OCI-LY3 (cell line): ENCODE data around the gene LAMB3.
A peak's percentile ranks its signal among the peaks of the same experiment; 100 is the strongest.

Source experiments
- H2AFZ ChIP-seq: fragments of 200-600, 300-600 bp; shearing (Covaris generic); 2 replicates; pipeline ENCODE4 v1.6.0; 2014; ENCODE audit warnings: antibody characterized with exemption, low read depth, low read length
- H3K27ac ChIP-seq: fragments of 200-600, 300-600 bp; sonication (generic); 2 replicates; pipeline ENCODE4 v1.5.1; 2014; ENCODE audit warnings: mild to moderate bottlenecking, low read length, moderate library complexity, mixed read lengths
- H3K27me3 ChIP-seq: fragments of 200-600, 300-600 bp; sonication (generic); 2 replicates; pipeline ENCODE4 v1.6.1; 2014; ENCODE audit warnings: low read depth, low read length, mixed read lengths
- H3K36me3 ChIP-seq: fragments of 200-600, 300-600 bp; sonication (generic); replicated peaks from 2 replicates; pipeline ENCODE3; 2014; ENCODE audit warnings: low read depth, low read length, mixed read lengths
- H3K4me1 ChIP-seq: fragments of 300-600, 200-600 bp; sonication (generic); 2 replicates; pipeline ENCODE4 v1.6.1; 2014; ENCODE audit warnings: low read length, mixed read lengths
- H3K4me2 ChIP-seq: fragments of 200-600, 300-600 bp; sonication (generic); 2 replicates; pipeline ENCODE4 v1.6.1; 2014; ENCODE audit warnings: low read length, mixed read lengths
- H3K4me3 ChIP-seq: fragments of 300-600, 200-600 bp; sonication (generic); 2 replicates; pipeline ENCODE4 v1.5.1; 2014; ENCODE audit warnings: antibody characterized with exemption, mild to moderate bottlenecking, low read length, moderate library complexity
- H3K79me2 ChIP-seq: fragments of 300-600, 200-600 bp; shearing (Covaris generic); 2 replicates; pipeline ENCODE4 v1.6.1; 2014; ENCODE audit warnings: mild to moderate bottlenecking, low read length, mixed read lengths
- H3K9ac ChIP-seq: fragments of 300-600, 200-600 bp; shearing (Covaris generic); 2 replicates; pipeline ENCODE4 v1.6.0; 2014; ENCODE audit warnings: mild to moderate bottlenecking, low read length, moderate library complexity
- H3K9me3 ChIP-seq: fragments of 200-600, 300-600 bp; shearing (Covaris generic); 2 replicates; pipeline ENCODE4 v1.6.1; 2014; ENCODE audit warnings: low read length, mixed read lengths; ENCODE audit not compliant: insufficient read depth
- H4K20me1 ChIP-seq: fragments of 200-600, 300-600 bp; sonication (generic); 2 replicates; pipeline ENCODE4 v1.6.1; 2016; ENCODE audit warnings: low read length, mixed read lengths; ENCODE audit not compliant: insufficient read depth
- EZH2phosphoT487 ChIP-seq: fragments of 200-600 bp; shearing (Covaris generic); IDR thresholded peaks from 2 replicates; pipeline ENCODE4 v1.6.1; 2018; ENCODE audit warnings: antibody characterized with exemption, mixed run types, low read depth
- TF ChIP-seq, protein P1 (sequence below): fragments of 200-600, 300-600 bp; sonication (generic); IDR thresholded peaks from 2 replicates; pipeline ENCODE4 v1.5.1; 2014; ENCODE audit warnings: antibody characterized with exemption, low read length, low read depth

Gene LAMB3

DNA sequence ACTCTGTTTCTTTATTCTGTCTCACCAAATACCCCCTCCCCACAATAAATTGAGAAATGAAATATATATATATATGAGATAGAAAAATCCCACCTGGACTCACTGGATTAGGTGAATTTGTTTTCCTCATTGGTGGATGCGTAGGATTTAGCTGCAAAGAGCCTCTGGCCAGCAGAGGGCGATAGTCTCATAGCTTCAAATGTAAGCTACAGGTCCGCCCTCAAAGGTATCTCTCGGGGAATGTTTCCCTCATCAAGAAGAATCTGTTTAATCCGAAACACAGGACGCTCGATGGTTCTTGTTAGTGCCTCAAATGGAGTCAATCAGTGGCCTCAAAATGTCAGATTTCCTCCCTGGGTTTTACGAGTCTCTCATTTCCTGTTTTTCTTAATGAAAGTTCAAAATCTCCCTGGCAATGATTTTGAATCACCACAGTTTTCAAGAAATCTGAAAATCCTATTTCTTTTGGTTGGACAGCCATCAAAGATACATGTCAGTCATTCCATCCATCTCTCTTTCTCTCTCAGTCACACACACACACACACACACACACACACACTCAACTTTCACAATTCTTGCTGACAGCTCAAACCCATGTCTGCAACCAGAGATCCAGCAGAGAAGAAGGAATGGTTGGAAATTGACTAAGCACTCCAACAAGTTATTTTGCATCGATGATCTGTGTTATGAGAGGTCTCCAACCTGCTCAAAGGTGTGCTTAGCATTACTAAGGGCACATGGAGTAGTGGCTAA lies 82.6 kb downstream of the LAMB3 start:
- peak overlapping the region; percentile 59 for H3K4me3 ChIP-seq
- H4K20me1 ChIP-seq, result no peaks in the 10 kb centered on the region
- H3K9me3 ChIP-seq, result no peaks in the 10 kb centered on the region
- H3K27me3 ChIP-seq, result peaks cover 82% of the 10 kb centered on the region
- no peaks in the 10 kb centered on the region for H3K79me2 ChIP-seq
- H3K4me2 ChIP-seq, result peak overlapping the region; percentile 75
- H3K4me1 ChIP-seq, result peaks cover 22% of the 10 kb centered on the region
- no peaks in the 10 kb centered on the region for H3K36me3 ChIP-seq
- no peak overlapping the region for H3K9ac ChIP-seq
- TF ChIP-seq, protein P1, sequence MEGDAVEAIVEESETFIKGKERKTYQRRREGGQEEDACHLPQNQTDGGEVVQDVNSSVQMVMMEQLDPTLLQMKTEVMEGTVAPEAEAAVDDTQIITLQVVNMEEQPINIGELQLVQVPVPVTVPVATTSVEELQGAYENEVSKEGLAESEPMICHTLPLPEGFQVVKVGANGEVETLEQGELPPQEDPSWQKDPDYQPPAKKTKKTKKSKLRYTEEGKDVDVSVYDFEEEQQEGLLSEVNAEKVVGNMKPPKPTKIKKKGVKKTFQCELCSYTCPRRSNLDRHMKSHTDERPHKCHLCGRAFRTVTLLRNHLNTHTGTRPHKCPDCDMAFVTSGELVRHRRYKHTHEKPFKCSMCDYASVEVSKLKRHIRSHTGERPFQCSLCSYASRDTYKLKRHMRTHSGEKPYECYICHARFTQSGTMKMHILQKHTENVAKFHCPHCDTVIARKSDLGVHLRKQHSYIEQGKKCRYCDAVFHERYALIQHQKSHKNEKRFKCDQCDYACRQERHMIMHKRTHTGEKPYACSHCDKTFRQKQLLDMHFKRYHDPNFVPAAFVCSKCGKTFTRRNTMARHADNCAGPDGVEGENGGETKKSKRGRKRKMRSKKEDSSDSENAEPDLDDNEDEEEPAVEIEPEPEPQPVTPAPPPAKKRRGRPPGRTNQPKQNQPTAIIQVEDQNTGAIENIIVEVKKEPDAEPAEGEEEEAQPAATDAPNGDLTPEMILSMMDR, result peak; percentile 95
- no peak for TF ChIP-seq EZH2phosphoT487
- peak overlapping the region; percentile 62 for H2AFZ ChIP-seq
- H3K27ac ChIP-seq, result no peak overlapping the region

DNA sequence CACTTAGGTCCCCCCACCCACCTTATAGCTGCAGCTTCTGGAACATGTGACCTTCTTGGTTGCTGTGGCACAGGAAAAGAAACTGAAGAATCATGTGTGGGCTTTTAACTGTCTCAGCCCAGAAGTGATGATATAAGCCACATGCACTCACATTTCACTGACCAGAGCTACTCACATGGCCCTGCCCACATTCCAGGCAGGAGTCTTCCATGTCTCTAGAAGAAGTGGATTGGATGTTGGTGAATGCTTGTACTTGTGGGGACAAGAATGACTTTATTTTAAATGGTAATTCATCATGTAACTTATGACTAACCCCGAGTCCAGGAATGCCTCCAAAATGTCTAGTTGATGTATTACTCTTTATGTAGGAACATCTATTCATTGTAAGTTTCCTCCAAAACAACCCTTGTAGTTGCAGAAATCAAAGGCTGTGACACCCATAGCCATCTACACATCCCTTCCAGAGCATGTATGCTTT lies 84.5 kb downstream of the LAMB3 start:
- no peak for TF ChIP-seq EZH2phosphoT487
- TF ChIP-seq, protein P1, result no peak
- Histone ChIP-seq H3K27me3 (peaks cover 72% of the 10 kb centered on the region), H3K27ac (no peak overlapping the region), H3K4me3 (no peak overlapping the region), H4K20me1 (no peaks in the 10 kb centered on the region), H2AFZ (no peak overlapping the region), H3K9ac (no peak overlapping the region), H3K36me3 (no peaks in the 10 kb centered on the region), H3K4me1 (peaks cover 22% of the 10 kb centered on the region), H3K79me2 (no peaks in the 10 kb centered on the region), H3K9me3 (no peaks in the 10 kb centered on the region), H3K4me2 (no peak overlapping the region)

DNA sequence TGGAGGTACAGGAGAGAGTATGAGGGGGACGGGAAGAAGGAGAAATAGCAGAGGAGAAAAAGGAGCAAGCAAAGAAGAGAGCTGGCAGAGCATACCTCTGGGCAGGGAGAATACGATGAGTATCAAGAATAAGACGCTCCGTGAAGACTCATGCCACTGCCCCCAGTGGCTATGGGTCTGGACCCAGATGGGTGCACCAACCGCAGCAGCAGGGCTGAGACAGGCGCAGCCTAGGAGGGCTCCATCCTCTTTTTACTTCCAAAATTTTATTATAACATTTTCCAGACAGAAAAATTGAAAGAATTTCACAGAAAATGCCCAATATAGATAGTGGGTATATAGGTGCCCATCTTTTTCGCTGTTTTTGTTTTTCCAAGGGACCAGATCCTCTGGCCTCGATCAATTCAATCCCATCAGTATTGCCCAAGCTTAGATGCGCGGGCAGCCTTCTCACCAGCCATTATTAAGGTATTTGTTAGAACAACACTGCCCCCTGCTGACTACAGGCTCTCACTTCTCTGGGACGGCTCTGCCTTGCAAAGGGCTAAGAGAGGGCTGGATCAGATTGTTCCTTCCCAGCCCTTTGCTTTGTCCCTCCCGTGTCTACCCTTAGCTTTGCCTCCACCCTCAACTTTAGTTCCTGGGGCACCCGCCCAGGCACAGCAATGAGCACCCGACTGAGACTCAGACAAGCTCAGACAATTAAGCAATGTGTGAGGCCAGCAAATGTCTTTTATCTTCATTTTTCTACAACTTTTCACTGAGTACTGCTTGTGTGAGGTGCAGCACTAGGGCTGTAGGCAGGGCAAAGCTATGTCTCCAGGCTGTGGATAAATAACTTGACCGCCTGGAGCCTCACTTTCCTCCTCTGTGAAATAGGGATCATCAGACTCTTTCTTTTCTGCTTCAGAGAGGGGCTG lies 86.2 kb downstream of the LAMB3 start:
- H3K4me3 ChIP-seq, result no peak overlapping the region
- TF ChIP-seq, protein P1, result peak; percentile 93
- TF ChIP-seq EZH2phosphoT487, result no peak
- no peak overlapping the region for H3K27ac ChIP-seq
- peaks cover 13% of the 10 kb centered on the region for H3K4me1 ChIP-seq
- H3K9ac ChIP-seq, result no peak overlapping the region
- H3K4me2 ChIP-seq, result peak overlapping the region; percentile 25
- H3K9me3 ChIP-seq, result no peaks in the 10 kb centered on the region
- peaks cover 61% of the 10 kb centered on the region for H3K27me3 ChIP-seq
- H2AFZ ChIP-seq, result peak overlapping the region; percentile 58; the same call in 1 of the 2 replicates
- no peaks in the 10 kb centered on the region for H4K20me1 ChIP-seq
- H3K79me2 ChIP-seq, result no peaks in the 10 kb centered on the region
- H3K36me3 ChIP-seq, result no peaks in the 10 kb centered on the region
